H1 (cell line): ENCODE measurements around the gene TXNDC2. TPM values are rescaled to one million over a fixed set of nuclear protein-coding genes. Genes with fewer than 3 reads are reported as not detected.

ENCODE experiments used
- CTCF ChIA-PET: fragments of 300-600 bp; sonication (Branson Sonifier 250); formaldehyde crosslinking; loops from one replicate; lab custom pipeline; 2021; ENCODE audit not compliant: partially characterized antibody; lab: Charles Lee
- POLR2A ChIA-PET: fragments of 300-600 bp; sonication (Branson Sonifier 250); formaldehyde crosslinking; loops from one replicate; lab custom pipeline; 2021; ENCODE audit warnings: inconsistent platforms; ENCODE audit not compliant: partially characterized antibody; lab: Charles Lee
- DNase-seq, 2 experiments: peaks; one replicate each; pipeline versions ENCODE4 v3.0.0 to v3.0.0-alpha.2; 2010 to 2022; ENCODE audit warnings: low spot score in 2 of 2, low read depth in 1 of 2, mixed read lengths in 1 of 2
- FAIRE-seq: peaks from 2 replicates; lab custom pipeline; 2011; peaks lifted over from hg19 to GRCh38; lab: Jason Lieb, UNC
- H2AFZ ChIP-seq: 2 replicates; pipeline ENCODE4 v1.8.1; 2012; ENCODE audit warnings: low read length, inconsistent platforms
- H2AK5ac ChIP-seq: 2 replicates; pipeline ENCODE4 v1.6.1; 2013; ENCODE audit warnings: low read depth, low read length
- H2BK120ac ChIP-seq: replicated peaks from 2 replicates; pipeline ENCODE3; 2013; ENCODE audit warnings: low read depth, low read length, inconsistent platforms
- H2BK12ac ChIP-seq: 2 replicates; pipeline ENCODE4 v1.6.1; 2013; ENCODE audit warnings: low read depth, low read length
- H2BK15ac ChIP-seq: 2 replicates; pipeline ENCODE4 v1.6.1; 2013; ENCODE audit warnings: low read length
- H2BK20ac ChIP-seq: 2 replicates; pipeline ENCODE4 v1.6.1; 2013; ENCODE audit warnings: low read length
- H2BK5ac ChIP-seq: 2 replicates; pipeline ENCODE4 v1.6.1; 2013; ENCODE audit warnings: low read depth, low read length
- H3K14ac ChIP-seq: 2 replicates; pipeline ENCODE4 v1.6.1; 2013; ENCODE audit warnings: inconsistent platforms; ENCODE audit not compliant: insufficient read length
- H3K18ac ChIP-seq: 2 replicates; pipeline ENCODE4 v1.6.1; 2013; ENCODE audit warnings: low read length; ENCODE audit errors: extremely low read depth
- H3K23ac ChIP-seq: 2 replicates; pipeline ENCODE4 v1.6.1; 2013; ENCODE audit warnings: inconsistent platforms; ENCODE audit not compliant: insufficient read length
- H3K23me2 ChIP-seq: 2 replicates; pipeline ENCODE4 v1.6.1; 2013; ENCODE audit warnings: low read depth, low read length
- H3K27ac ChIP-seq: 2 replicates; pipeline ENCODE4 v1.6.1; 2011; ENCODE audit warnings: low read depth, low read length, inconsistent platforms
- H3K27me3 ChIP-seq, 4 experiments: replicated peaks in 1 of 4; 1 replicate in 1 of 4; 2 replicates in 3 of 4; pipeline versions ENCODE4 v1.6.1 to v1.8.1; 2011 to 2013; ENCODE audit warnings: low read length in 3 of 4, mild to moderate bottlenecking in 3 of 4, inconsistent platforms in 2 of 4, mixed read lengths in 2 of 4, moderate library complexity in 1 of 4; ENCODE audit not compliant: control insufficient read depth in 3 of 4, insufficient read depth in 3 of 4; ENCODE audit errors: extremely low read depth in 1 of 4
- H3K36me3 ChIP-seq, 4 experiments: 2 replicates each; pipeline versions ENCODE4 v1.6.1 to v1.8.1; 2011 to 2013; ENCODE audit warnings: mild to moderate bottlenecking in 4 of 4, low read length in 3 of 4, moderate library complexity in 2 of 4, control low read depth in 1 of 4, inconsistent platforms in 1 of 4; ENCODE audit not compliant: insufficient read depth in 4 of 4, control insufficient read depth in 2 of 4
- H3K4ac ChIP-seq: replicated peaks from 2 replicates; pipeline ENCODE3; 2013; ENCODE audit warnings: low read length, low read depth, mixed read lengths, inconsistent platforms; ENCODE audit not compliant: insufficient read length
- H3K4me1 ChIP-seq, 4 experiments: replicated peaks in 1 of 4; 1 replicate in 1 of 4; 2 replicates in 3 of 4; pipeline versions ENCODE4 v1.6.1 to v1.8.1; 2011 to 2013; ENCODE audit warnings: low read length in 3 of 4, inconsistent platforms in 2 of 4, mixed read lengths in 1 of 4; ENCODE audit not compliant: insufficient read depth in 4 of 4, control insufficient read depth in 3 of 4
- H3K4me2 ChIP-seq, 2 experiments: 2 replicates each; pipeline versions ENCODE4 v1.6.1 to v1.8.1; 2011 to 2013; ENCODE audit warnings: low read depth in 2 of 2, low read length in 2 of 2, control low read depth in 1 of 2, inconsistent platforms in 1 of 2, mild to moderate bottlenecking in 1 of 2; ENCODE audit not compliant: insufficient read depth in 1 of 2
- H3K4me3 ChIP-seq, 4 experiments: fragments of 200-600, 300-600 bp in 1 of 4; sonication (generic), shearing (Covaris generic), sonication (Bioruptor Twin) in 1 of 4; 2 replicates each; pipeline versions ENCODE4 v1.5.1 to v1.8.1; 2011 to 2016; ENCODE audit warnings: low read length in 4 of 4, low read depth in 3 of 4, control low read depth in 2 of 4, inconsistent platforms in 2 of 4, mild to moderate bottlenecking in 2 of 4, mixed read lengths in 1 of 4, moderate library complexity in 1 of 4; ENCODE audit not compliant: insufficient read depth in 2 of 4; ENCODE audit errors: extremely low read depth in 1 of 4
- H3K56ac ChIP-seq: replicated peaks from 2 replicates; pipeline ENCODE3; 2013; ENCODE audit warnings: low read depth, mild to moderate bottlenecking, mixed read lengths, low read length, inconsistent platforms; ENCODE audit not compliant: insufficient read length
- H3K79me1 ChIP-seq: 2 replicates; pipeline ENCODE4 v1.6.1; 2013; ENCODE audit warnings: low read depth, low read length, control low read depth
- H3K79me2 ChIP-seq, 2 experiments: 2 replicates each; pipeline versions ENCODE4 v1.6.1 to v1.8.1; 2012 to 2013; ENCODE audit warnings: low read length in 2 of 2, mild to moderate bottlenecking in 2 of 2, inconsistent platforms in 1 of 2; ENCODE audit not compliant: insufficient read depth in 2 of 2, control insufficient read depth in 1 of 2
- H3K9ac ChIP-seq, 4 experiments: replicated peaks in 1 of 4; 1 replicate in 1 of 4; 2 replicates in 3 of 4; pipeline versions ENCODE4 v1.6.1 to v1.8.1; 2011 to 2013; ENCODE audit warnings: low read depth in 3 of 4, low read length in 3 of 4, control low read depth in 2 of 4, mild to moderate bottlenecking in 2 of 4, moderate library complexity in 2 of 4, inconsistent platforms in 1 of 4; ENCODE audit errors: extremely low read depth in 1 of 4
- H3K9me3 ChIP-seq, 2 experiments: 2 replicates each; pipeline versions ENCODE4 v1.6.1 to v1.8.1; 2012 to 2013; ENCODE audit warnings: mild to moderate bottlenecking in 2 of 2, moderate library complexity in 2 of 2, control low read depth in 1 of 2, inconsistent platforms in 1 of 2, low read depth in 1 of 2, low read length in 1 of 2, mixed read lengths in 1 of 2; ENCODE audit not compliant: insufficient read depth in 2 of 2
- H4K20me1 ChIP-seq, 2 experiments: replicated peaks in 1 of 2; 2 replicates each; pipeline versions ENCODE3 to v1.8.1; 2011 to 2013; ENCODE audit warnings: inconsistent platforms in 2 of 2, low read length in 2 of 2, mild to moderate bottlenecking in 1 of 2; ENCODE audit not compliant: insufficient read depth in 2 of 2, control insufficient read depth in 1 of 2
- H4K5ac ChIP-seq: 2 replicates; pipeline ENCODE4 v1.6.1; 2013; ENCODE audit warnings: low read length, low read depth, mixed read lengths, inconsistent platforms; ENCODE audit not compliant: insufficient read length
- H4K8ac ChIP-seq: 2 replicates; pipeline ENCODE4 v1.8.0; 2013; ENCODE audit warnings: mild to moderate bottlenecking, moderate library complexity, low read length, inconsistent platforms; ENCODE audit not compliant: insufficient read depth; ENCODE audit errors: extremely low read depth
- H4K91ac ChIP-seq: replicated peaks from 2 replicates; pipeline ENCODE3; 2013; ENCODE audit warnings: low read length, mixed read lengths, inconsistent platforms; ENCODE audit not compliant: insufficient read length
- EZH2 ChIP-seq: fragments of 200-600 bp; sonication (generic); IDR thresholded peaks from 2 replicates; pipeline ENCODE4 v1.7.1; 2012; ENCODE audit warnings: low read depth, mild to moderate bottlenecking, moderate library complexity, low read length, inconsistent platforms; ENCODE audit not compliant: severe bottlenecking
- GABPA ChIP-seq: IDR thresholded peaks from 2 replicates; pipeline ENCODE4 v1.6.1; 2011; ENCODE audit warnings: mild to moderate bottlenecking, low read length, moderate library complexity, borderline replicate concordance; ENCODE audit not compliant: insufficient read depth
- KDM1A ChIP-seq: fragments of 200-600, 300-600 bp; sonication (generic); IDR thresholded peaks from 2 replicates; pipeline ENCODE4 v1.7.1; 2016; ENCODE audit warnings: mild to moderate bottlenecking, low read length, borderline replicate concordance
- KDM4A ChIP-seq: IDR thresholded peaks from one replicate; pipeline ENCODE4 v1.7.1; 2012; ENCODE audit warnings: low read depth, mild to moderate bottlenecking, moderate library complexity, low read length, inconsistent platforms; ENCODE audit not compliant: severe bottlenecking
- RBBP5 ChIP-seq: IDR thresholded peaks from 2 replicates; pipeline ENCODE4 v1.7.1; 2012; ENCODE audit warnings: low read depth, mild to moderate bottlenecking, inconsistent platforms, low read length, moderate library complexity, borderline replicate concordance
- SIX5 ChIP-seq: IDR thresholded peaks from 2 replicates; pipeline ENCODE4 v1.6.1; 2011; ENCODE audit warnings: mild to moderate bottlenecking, low read depth, low read length
- SP1 ChIP-seq: IDR thresholded peaks from 2 replicates; pipeline ENCODE4 v1.6.1; 2011; ENCODE audit warnings: low read depth, low read length
- SUZ12 ChIP-seq: fragments of 200-600 bp; sonication (generic); IDR thresholded peaks from 2 replicates; pipeline ENCODE4 v1.6.1; 2012; ENCODE audit warnings: mild to moderate bottlenecking, inconsistent platforms, low read length, moderate library complexity, mixed read lengths
- WGBS, 2 experiments: shearing (Covaris generic) in 1 of 2; methylation state at CpG; one replicate each; pipeline versions ENCODE4 v1.1.6 to v1.1.7; 2013 to 2015; ENCODE audit warnings: low lambda C conversion rate in 2 of 2, mixed read lengths in 2 of 2, inconsistent platforms in 1 of 2, low coverage in 1 of 2, missing lambda C conversion rate in 1 of 2; ENCODE audit not compliant: insufficient replicate concordance in 2 of 2, insufficient coverage in 1 of 2, insufficient read length in 1 of 2; ENCODE audit errors: extremely low coverage in 1 of 2, missing lambda C conversion rate in 1 of 2; 5-methylcytosine and 5-hydroxymethylcytosine counted together
- polyA plus RNA-seq, 7 experiments: library from polyadenylated mRNA; depleted of rRNA in 3 of 7; stranded (reverse) in 5 of 7; unstranded in 2 of 7; fragments of >200 nt in 5 of 7; fragments of 200-250 nt in 2 of 7; gene quantifications; 1 replicate in 5 of 7; 2 replicates in 1 of 7; 4 replicates in 1 of 7; pipeline versions ENCODE4 v1.2.1 to v1.2.3, GENCODE V29; 2011 to 2013; ENCODE audit warnings: missing spikeins in 2 of 7, mixed read lengths in 2 of 7
- total RNA-seq: library from RNA; stranded (reverse); fragmentation: NEBNext Ultra II Directional; extraction: Animal tissue kit (Norgen Biotek cat#: 25700); gene quantifications from 2 replicates; pipeline ENCODE4 v1.2.1, GENCODE V29; 2021
- TF ChIP-seq, protein P1 (sequence below): IDR thresholded peaks from 2 replicates; pipeline ENCODE4 v1.6.1; 2012; ENCODE audit warnings: inconsistent platforms
- TF ChIP-seq, protein P2 (sequence below), 3 experiments: IDR thresholded peaks; 1 replicate in 2 of 3; 2 replicates in 1 of 3; pipeline versions ENCODE4 v1.5.1 to v1.6.1; 2011; ENCODE audit warnings: low read length in 3 of 3, mild to moderate bottlenecking in 3 of 3, inconsistent platforms in 2 of 3, low read depth in 1 of 3, moderate library complexity in 1 of 3; ENCODE audit not compliant: insufficient read depth in 1 of 3; ENCODE audit errors: control extremely low read depth in 1 of 3

TXNDC2 gene
- total and polyA plus RNA-seq, 2 of the 8 experiments (the other 6 are each of a cell fraction or from before 2014, with no cell fraction given) = 0.09 TPM; not detected in 1

DNA sequence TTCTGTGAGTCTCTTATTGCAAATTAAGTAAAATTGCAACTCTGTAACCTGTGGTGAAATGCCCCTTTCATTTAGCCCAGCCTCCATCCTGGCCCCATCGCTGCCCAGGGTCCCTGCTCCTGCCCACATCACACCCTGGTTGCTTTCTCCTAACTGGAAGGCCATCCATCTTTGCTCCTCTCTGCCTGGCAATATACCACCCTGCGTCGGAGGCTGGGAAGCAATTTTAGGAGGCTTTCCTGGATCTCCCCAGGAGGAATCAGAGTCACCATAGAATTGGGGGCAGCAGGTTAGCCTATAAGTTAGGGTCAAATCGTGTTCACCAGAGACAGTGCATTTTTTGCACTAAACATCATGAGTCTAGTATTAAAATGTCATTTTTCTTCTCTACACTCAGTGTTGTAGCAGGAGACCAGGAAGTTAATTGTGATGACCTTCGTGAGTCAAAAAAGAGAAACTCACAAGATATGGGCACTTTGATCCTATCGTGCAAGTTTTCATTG lies 14.5 kb upstream of the TXNDC2 start:
- Histone ChIP-seq H2BK15ac (no peak overlapping the region), H2BK5ac (no peak overlapping the region), H2BK120ac (no peak overlapping the region), H4K91ac (no peak overlapping the region), H2AFZ (no peak overlapping the region), H3K56ac (no peak overlapping the region), H3K14ac (no peak overlapping the region), H2BK12ac (no peak overlapping the region), H3K18ac (no peak overlapping the region), H3K27ac (no peak overlapping the region), H3K4me3 (no peak overlapping the region), H3K23ac (no peak overlapping the region), H3K79me2 (no peaks in the 10 kb centered on the region), H3K4ac (no peak overlapping the region), H3K4me2 (no peak overlapping the region), H2AK5ac (no peak overlapping the region), H3K79me1 (no peaks in the 10 kb centered on the region), H4K20me1 (no peaks in the 10 kb centered on the region), H4K8ac (no peak overlapping the region; the same call in 1 of the 2 replicates), H3K4me1 (peaks cover 0 to 14% (median 7%) of the 10 kb centered on the region in 4 experiments; a peak in 4 of 7 replicates), H3K27me3 (no peaks in the 10 kb centered on the region), H3K9me3 (peaks cover 0 to 4% of the 10 kb centered on the region in 2 experiments; a peak in 1 of 4 replicates), H3K23me2 (no peaks in the 10 kb centered on the region), H2BK20ac (0 out of 2 replicates have a peak overlapping the region, but pooled peaks have one; percentile 11), H3K9ac (no peak overlapping the region), H4K5ac (no peak overlapping the region), H3K36me3 (no peaks in the 10 kb centered on the region)
- WGBS, 2 experiments = 82% methylated on average over 6 of the region's 6 CpGs; no CpG with 5 or more reads in 1 of the 2 experiments
- ChIA-PET POLR2A (interaction anchor here (1.8 kb wide), 1 partner anchor 42 kb away, joined by 6 read pairs; the partner anchor contains the start of gene VAPA), CTCF (interaction anchor here (0.6 to 2.2 kb wide), 4 partner anchors 60 to 1927 kb away, joined by 3 to 7 read pairs (median 3); no protein-coding TSS in a partner anchor)
- DNase-seq = no peak
- FAIRE-seq = no peak
- TF ChIP-seq KDM1A (no peak), SP1 (no peak), RBBP5 (no peak), SIX5 (no peak), EZH2 (no peak), KDM4A (no peak), SUZ12 (no peak), GABPA (no peak)
- TF ChIP-seq, protein P1, sequence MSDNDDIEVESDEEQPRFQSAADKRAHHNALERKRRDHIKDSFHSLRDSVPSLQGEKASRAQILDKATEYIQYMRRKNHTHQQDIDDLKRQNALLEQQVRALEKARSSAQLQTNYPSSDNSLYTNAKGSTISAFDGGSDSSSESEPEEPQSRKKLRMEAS = no peak
- TF ChIP-seq, protein P2, sequence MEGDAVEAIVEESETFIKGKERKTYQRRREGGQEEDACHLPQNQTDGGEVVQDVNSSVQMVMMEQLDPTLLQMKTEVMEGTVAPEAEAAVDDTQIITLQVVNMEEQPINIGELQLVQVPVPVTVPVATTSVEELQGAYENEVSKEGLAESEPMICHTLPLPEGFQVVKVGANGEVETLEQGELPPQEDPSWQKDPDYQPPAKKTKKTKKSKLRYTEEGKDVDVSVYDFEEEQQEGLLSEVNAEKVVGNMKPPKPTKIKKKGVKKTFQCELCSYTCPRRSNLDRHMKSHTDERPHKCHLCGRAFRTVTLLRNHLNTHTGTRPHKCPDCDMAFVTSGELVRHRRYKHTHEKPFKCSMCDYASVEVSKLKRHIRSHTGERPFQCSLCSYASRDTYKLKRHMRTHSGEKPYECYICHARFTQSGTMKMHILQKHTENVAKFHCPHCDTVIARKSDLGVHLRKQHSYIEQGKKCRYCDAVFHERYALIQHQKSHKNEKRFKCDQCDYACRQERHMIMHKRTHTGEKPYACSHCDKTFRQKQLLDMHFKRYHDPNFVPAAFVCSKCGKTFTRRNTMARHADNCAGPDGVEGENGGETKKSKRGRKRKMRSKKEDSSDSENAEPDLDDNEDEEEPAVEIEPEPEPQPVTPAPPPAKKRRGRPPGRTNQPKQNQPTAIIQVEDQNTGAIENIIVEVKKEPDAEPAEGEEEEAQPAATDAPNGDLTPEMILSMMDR (IDR thresholded peaks at IDR 0.05; ENCODE audit: control extremely low read depth in 1 of 3, insufficient read depth in 1 of 3, low read depth in 1 of 3, low read length in 3 of 3) = no peak
